K562 (cell line): ENCODE measurements around the gene CMTM8. TPM values are rescaled to one million over a fixed set of nuclear protein-coding genes. Genes with fewer than 3 reads are reported as not detected.
A peak's percentile ranks its signal among the peaks of the same experiment; 100 is the strongest.

Experiments
- ATAC-seq: fragments of 200-7000 bp; cut with Tn5 transposase; 3 replicates; pipeline ENCODE4 v1.9.1; 2020; ENCODE audit warnings: moderate library complexity
- BruUV-seq: library from RNA; stranded (reverse); fragments of 400-500 nt; replicated peaks from 2 replicates; lab custom pipeline; 2021; lab: Mats Ljungman, UMichigan
- CTCF ChIA-PET: fragments of 300-600 bp; formaldehyde crosslinking; extraction: SDS; loops from one replicate; lab custom pipeline; 2021; ENCODE audit warnings: low intra/inter-chr PET ratio; lab: Yijun Ruan, JAX
- POLR2A ChIA-PET: fragments of 300-600, 350-650 bp; sonication (Branson Sonifier 250); formaldehyde crosslinking; extraction: SDS; loops from one replicate; lab custom pipeline; 2021; ENCODE audit warnings: antibody characterized with exemption, inconsistent platforms; lab: Yijun Ruan, JAX
- DNase-seq, 4 experiments: peaks; one replicate each; pipeline versions ENCODE4 v3.0.0 to v3.0.0-alpha.2; 2011 to 2018; ENCODE audit warnings: low spot score in 3 of 4, mixed read lengths in 3 of 4; ENCODE audit errors: extremely low read depth in 1 of 4
- FAIRE-seq: peaks from 2 replicates; lab custom pipeline; 2011; peaks lifted over from hg19 to GRCh38; lab: Jason Lieb, UNC
- H2AFZ ChIP-seq: 2 replicates; pipeline ENCODE4 v1.6.0; 2011; ENCODE audit warnings: low read depth, low read length, control low read depth, inconsistent platforms
- H3K27ac ChIP-seq: fragments of 200-600 bp; 3 replicates; pipeline ENCODE4 v1.8.0; 2011; ENCODE audit warnings: low read depth, mild to moderate bottlenecking, control low read depth, inconsistent platforms, low read length, moderate library complexity, mixed read lengths; ENCODE audit errors: extremely low read depth
- H3K27me3 ChIP-seq, 2 experiments: fragments of 300-600 bp in 1 of 2; 2 replicates in 1 of 2; 3 replicates in 1 of 2; pipeline versions ENCODE4 v1.6.0 to v1.8.0; 2011; ENCODE audit warnings: inconsistent platforms in 2 of 2, low read length in 2 of 2, mild to moderate bottlenecking in 1 of 2, mixed read lengths in 1 of 2, moderate library complexity in 1 of 2; ENCODE audit not compliant: control insufficient read depth in 2 of 2, insufficient read depth in 2 of 2
- H3K36me3 ChIP-seq: fragments of 300-600 bp; 3 replicates; pipeline ENCODE4 v1.8.0; 2011; ENCODE audit warnings: mild to moderate bottlenecking, low read length, inconsistent platforms; ENCODE audit not compliant: control insufficient read depth, insufficient read depth
- H3K4me1 ChIP-seq, 2 experiments: fragments of 200-600 bp in 1 of 2; replicated peaks in 1 of 2; 2 replicates in 1 of 2; 3 replicates in 1 of 2; pipeline versions ENCODE4 v1.5.1 to v1.8.0; 2011; ENCODE audit warnings: inconsistent platforms in 2 of 2, low read length in 2 of 2, mild to moderate bottlenecking in 1 of 2, mixed read lengths in 1 of 2, moderate library complexity in 1 of 2; ENCODE audit not compliant: control insufficient read depth in 2 of 2, insufficient read depth in 2 of 2
- H3K4me2 ChIP-seq: 2 replicates; pipeline ENCODE4 v1.6.1; 2011; ENCODE audit warnings: low read length, control low read depth, inconsistent platforms, mixed read lengths; ENCODE audit not compliant: insufficient read depth
- H3K4me3 ChIP-seq: fragments of 200-600 bp; sonication (generic), shearing (Covaris generic); 2 replicates; pipeline ENCODE4 v1.5.1; 2016; ENCODE audit warnings: control low read depth, inconsistent platforms
- H3K79me2 ChIP-seq: fragments of 200-600 bp; 3 replicates; pipeline ENCODE4 v1.8.0; 2011; ENCODE audit warnings: low read length, inconsistent platforms; ENCODE audit not compliant: control insufficient read depth, insufficient read depth
- H3K9ac ChIP-seq, 2 experiments: 2 replicates each; pipeline versions ENCODE4 v1.6.0 to v1.6.1; 2011; ENCODE audit warnings: low read depth in 2 of 2, low read length in 2 of 2, control low read depth in 1 of 2, inconsistent platforms in 1 of 2, mild to moderate bottlenecking in 1 of 2, mixed read lengths in 1 of 2; ENCODE audit not compliant: insufficient read depth in 1 of 2
- H3K9me1 ChIP-seq: one replicate; pipeline ENCODE4 v1.6.0; 2011; ENCODE audit warnings: inconsistent platforms, mild to moderate bottlenecking, low read length, moderate library complexity; ENCODE audit not compliant: control insufficient read depth, insufficient read depth
- H3K9me3 ChIP-seq: replicated peaks from 2 replicates; pipeline ENCODE4 v1.5.1; 2011; ENCODE audit warnings: low read depth, low read length, inconsistent platforms; ENCODE audit not compliant: control insufficient read depth, insufficient read depth
- H4K20me1 ChIP-seq: replicated peaks from 2 replicates; pipeline ENCODE4 v1.6.1; 2011; ENCODE audit warnings: low read length, inconsistent platforms, mixed read lengths; ENCODE audit not compliant: control insufficient read depth, insufficient read depth
- ETV6 ChIP-seq, 3 experiments: fragments of 150-350 bp in 1 of 3; sonication (generic) in 1 of 3; formaldehyde crosslinking in 1 of 3; IDR thresholded peaks; 2 replicates each; pipeline versions ENCODE4 v1.6.1 to v1.8.0; 2014 to 2022; ENCODE audit warnings: borderline replicate concordance in 2 of 3, low read depth in 2 of 3, antibody characterized with exemption in 1 of 3, low read length in 1 of 3, mild to moderate bottlenecking in 1 of 3, missing genetic modification reagents in 1 of 3
- MEIS2 ChIP-seq: fragments of 450-650 bp; IDR thresholded peaks from 2 replicates; pipeline ENCODE4 v1.6.1; 2014; ENCODE audit warnings: mild to moderate bottlenecking; ENCODE audit not compliant: partially characterized antibody
- XRCC4 ChIP-seq: IDR thresholded peaks from one replicate; pipeline ENCODE4 v1.6.1; 2011; ENCODE audit not compliant: insufficient read depth, insufficient read length; ENCODE audit errors: extremely low read depth
- ZNF124 ChIP-seq: sonication (generic); formaldehyde crosslinking; IDR thresholded peaks from 2 replicates; pipeline ENCODE4 v1.8.1; 2022; ENCODE audit warnings: missing genetic modification reagents
- WGBS: fragments of 100-300 bp; shearing (Covaris generic); methylation state at CpG from one replicate; pipeline ENCODE4 v1.1.6; 2016; ENCODE audit warnings: low coverage, mixed read lengths; ENCODE audit not compliant: insufficient coverage; ENCODE audit errors: missing lambda C conversion rate; 5-methylcytosine and 5-hydroxymethylcytosine counted together
- in situ Hi-C: fragments of 300-500 bp; cut with MboI; formaldehyde crosslinking; loops from 4 replicates; pipeline ENCODE4 v1.15.0; 2018; ENCODE audit warnings: inconsistent platforms, mixed read lengths
- intact Hi-C: fragments of 100-400 bp; cut with micrococcal nuclease; formaldehyde crosslinking; loops from 2 replicates; pipeline ENCODE4 v1.14.2; 2022
- polyA plus RNA-seq, 8 experiments: library from polyadenylated mRNA; depleted of rRNA in 4 of 8; stranded (reverse) in 5 of 8; unstranded in 3 of 8; fragments of >200 nt; fragmentation: Nextera tagmentation in 2 of 8; fragmentation: Illumina TruSeq in 1 of 8; extraction: Ambion mirVana in 2 of 8; extraction: Trizol in 1 of 8; gene quantifications; 2 replicates each; pipeline versions ENCODE4 v1.2.1 to v1.2.3, GENCODE V29; 2011 to 2014; ENCODE audit warnings: inconsistent platforms in 1 of 8, missing spikeins in 1 of 8
- total RNA-seq, 7 experiments: library from RNA; depleted of rRNA in 6 of 7; stranded (reverse); fragments of >200 nt in 6 of 7; fragmentation: Illumina TruSeq in 2 of 7; extraction: Trizol in 2 of 7; gene quantifications; 2 replicates each; pipeline versions ENCODE4 v1.2.1 to v1.2.3, GENCODE V29; 2011 to 2021; ENCODE audit warnings: low replicate concordance in 1 of 7

The CMTM8 gene
- total and polyA plus RNA-seq, 9 of the 15 experiments (the other 6 are each of a cell fraction or from before 2014, with no cell fraction given), result not detected

GRCh38 chr3:32257641-32258438 is 19.4 kb downstream of the CMTM8 start:
- POLR2A ChIA-PET, result no interaction called here
- Histone ChIP-seq H4K20me1 (no peaks in the 10 kb centered on the region), H3K27me3 (peaks cover 2 to 14% of the 10 kb centered on the region in 2 experiments; a peak in 3 of 5 replicates), H3K79me2 (no peaks in the 10 kb centered on the region), H3K9ac (no peak overlapping the region), H3K9me1 (no peaks in the 10 kb centered on the region), H2AFZ (no peak overlapping the region), H3K9me3 (no peaks in the 10 kb centered on the region), H3K27ac (no peak overlapping the region), H3K4me2 (no peak overlapping the region), H3K36me3 (no peaks in the 10 kb centered on the region), H3K4me1 (no peaks in the 10 kb centered on the region; a peak in 1 of 5 replicates), H3K4me3 (no peak overlapping the region)
- ATAC-seq (no peak), DNase-seq (no peak), FAIRE-seq (peak; percentile 51)
- in situ Hi-C loops (no loop called here), intact Hi-C loops (no loop called here)
- no TSS peak for BruUV-seq
- CTCF ChIA-PET, result no interaction called here
- WGBS, result 0% methylated on average over 6 of the region's 6 CpGs
- no peak for TF ChIP-seq ETV6 (IDR thresholded peaks at IDR 0.05; ENCODE audit: borderline replicate concordance in 1 of 2, low read depth in 2 of 2, low read length in 1 of 2)
- TF ChIP-seq ETV6 (CRISPR knock-in tag; IDR thresholded peaks at IDR 0.05; ENCODE audit: borderline replicate concordance), result no peak
- TF ChIP-seq XRCC4, result no peak
- TF ChIP-seq MEIS2, result peak; percentile 16
- TF ChIP-seq ZNF124 (CRISPR knock-in tag), result no peak
